CD8-positive, alpha-beta memory T cell (primary cell): ENCODE data around the gene UBASH3B. TPM values are rescaled to one million over a fixed set of nuclear protein-coding genes. Genes with fewer than 3 reads are reported as not detected.
A peak's percentile ranks its signal among the peaks of the same experiment; 100 is the strongest.

Experiments used
- CTCF ChIA-PET: fragments of 350-600 bp; sonication (Branson Sonifier 250); formaldehyde crosslinking; loops from one replicate; lab custom pipeline; 2021; ENCODE audit warnings: antibody characterized with exemption; lab: Charles Lee
- POLR2A ChIA-PET: fragments of 350-600 bp; sonication (Branson Sonifier 250); formaldehyde crosslinking; loops from one replicate; lab custom pipeline; 2021; ENCODE audit warnings: antibody characterized with exemption; lab: Charles Lee
- DNase-seq, 5 donors: peaks; one replicate each; pipeline versions ENCODE4 v3.0.0 to v3.0.0-alpha.2; 2020 to 2022; ENCODE audit warnings: mixed read lengths in 1 of 5
- H3K27ac ChIP-seq: one replicate; pipeline ENCODE4 v1.7.0; 2013; ENCODE audit warnings: low read depth, mild to moderate bottlenecking, low read length, moderate library complexity
- H3K27me3 ChIP-seq: 2 replicates; pipeline ENCODE4 v1.7.0; 2013; ENCODE audit warnings: low read length, mild to moderate bottlenecking; ENCODE audit not compliant: insufficient read depth, poor library complexity, severe bottlenecking
- H3K36me3 ChIP-seq: 2 replicates; pipeline ENCODE4 v1.7.0; 2013; ENCODE audit warnings: mild to moderate bottlenecking, low read length, moderate library complexity; ENCODE audit not compliant: insufficient read depth
- H3K4me1 ChIP-seq: 2 replicates; pipeline ENCODE4 v1.7.0; 2013; ENCODE audit warnings: mild to moderate bottlenecking, low read length, moderate library complexity; ENCODE audit not compliant: insufficient read depth
- H3K4me3 ChIP-seq: 2 replicates; pipeline ENCODE4 v1.7.0; 2013; ENCODE audit warnings: mild to moderate bottlenecking, low read length
- H3K9me3 ChIP-seq: 2 replicates; pipeline ENCODE4 v1.7.0; 2013; ENCODE audit warnings: mild to moderate bottlenecking, low read length
- H3K27ac Mint-ChIP-seq, 8 donors: one replicate each; pipeline ENCODE4 v1.8.0; 2020 to 2021; ENCODE audit warnings: mixed read lengths in 8 of 8, mild to moderate bottlenecking in 6 of 8, inconsistent platforms in 3 of 8, moderate library complexity in 3 of 8
- H3K27me3 Mint-ChIP-seq, 2 donors: one replicate each; pipeline ENCODE4 v1.8.0; 2020 to 2021; ENCODE audit warnings: mixed read lengths in 2 of 2, mild to moderate bottlenecking in 1 of 2, moderate library complexity in 1 of 2
- H3K36me3 Mint-ChIP-seq, 3 donors: one replicate each; pipeline ENCODE4 v1.8.0; 2020 to 2021; ENCODE audit warnings: mixed read lengths in 3 of 3, inconsistent platforms in 1 of 3, mild to moderate bottlenecking in 1 of 3
- H3K4me1 Mint-ChIP-seq, 3 donors: one replicate each; pipeline ENCODE4 v1.8.0; 2020 to 2021; ENCODE audit warnings: mixed read lengths in 3 of 3, inconsistent platforms in 1 of 3, mild to moderate bottlenecking in 1 of 3
- H3K4me3 Mint-ChIP-seq, 7 donors: one replicate each; pipeline ENCODE4 v1.8.0; 2020 to 2021; ENCODE audit warnings: mixed read lengths in 7 of 7, mild to moderate bottlenecking in 6 of 7, moderate library complexity in 4 of 7, inconsistent platforms in 2 of 7
- H3K9me3 Mint-ChIP-seq, 5 donors: one replicate each; pipeline ENCODE4 v1.8.0; 2020 to 2022; ENCODE audit warnings: mixed read lengths in 5 of 5, mild to moderate bottlenecking in 3 of 5, moderate library complexity in 2 of 5, inconsistent platforms in 1 of 5
- polyA plus RNA-seq: library from polyadenylated mRNA; unstranded; fragments of 300-500 nt; fragmentation: Illumina TruSeq; gene quantifications from one replicate; pipeline ENCODE4 v1.2.3, GENCODE V29; 2021
- total RNA-seq, 2 experiments: library from RNA; stranded (reverse); gene quantifications; one replicate each; pipeline ENCODE4 v1.2.3, GENCODE V29; 2021

The UBASH3B gene
- total and polyA plus RNA-seq, 3 experiments from 2014 or later = 12.0 to 36.4 (median 34.6) TPM

DNA sequence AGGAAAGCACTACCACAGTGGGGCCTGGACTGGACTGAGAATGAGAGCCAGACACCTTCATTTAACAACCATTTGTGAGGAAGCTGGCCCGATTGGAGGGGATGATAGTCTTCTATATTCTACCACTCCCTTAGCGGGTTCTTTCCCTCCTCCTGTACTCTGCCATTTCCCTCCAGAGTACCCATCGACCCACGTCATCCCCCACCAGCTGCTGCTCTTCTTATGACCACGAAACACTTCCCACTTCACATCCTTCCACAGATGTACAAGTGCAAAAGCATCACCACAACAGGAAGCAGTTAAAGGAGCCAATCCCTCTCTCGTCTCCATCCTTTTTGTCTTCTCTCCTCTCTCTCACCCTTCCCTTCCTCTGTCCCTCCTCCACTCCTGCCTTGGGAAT, 18.0 kb upstream of the UBASH3B start:
- Histone ChIP-seq H3K27ac (no peak overlapping the region), H3K27me3 (no peaks in the 10 kb centered on the region), H3K4me3 (no peak overlapping the region), H3K9me3 (no peaks in the 10 kb centered on the region), H3K36me3 (no peaks in the 10 kb centered on the region), H3K4me1 (no peaks in the 10 kb centered on the region)
- ChIA-PET POLR2A (no interaction called here), CTCF (interaction anchor here (0.8 to 4.4 kb wide), 6 partner anchors 9 to 144 kb away, joined by 3 to 29 read pairs (median 10); partner anchors contain the start of gene UBASH3B)
- DNase-seq = peak in 2 of 5 donors; percentile 21 to 53
- peaks cover 5 to 6% (median 6%) of the 10 kb centered on the region in 3 donors for H3K4me1 Mint-ChIP-seq
- H3K27ac Mint-ChIP-seq = peak overlapping the region in 2 of 8 donors; percentile 8 to 66
- no peaks in the 10 kb centered on the region for H3K9me3 Mint-ChIP-seq
- H3K4me3 Mint-ChIP-seq = no peak overlapping the region
- H3K27me3 Mint-ChIP-seq = peaks cover 0 to 2% of the 10 kb centered on the region in 2 donors
- H3K36me3 Mint-ChIP-seq = no peaks in the 10 kb centered on the region

DNA sequence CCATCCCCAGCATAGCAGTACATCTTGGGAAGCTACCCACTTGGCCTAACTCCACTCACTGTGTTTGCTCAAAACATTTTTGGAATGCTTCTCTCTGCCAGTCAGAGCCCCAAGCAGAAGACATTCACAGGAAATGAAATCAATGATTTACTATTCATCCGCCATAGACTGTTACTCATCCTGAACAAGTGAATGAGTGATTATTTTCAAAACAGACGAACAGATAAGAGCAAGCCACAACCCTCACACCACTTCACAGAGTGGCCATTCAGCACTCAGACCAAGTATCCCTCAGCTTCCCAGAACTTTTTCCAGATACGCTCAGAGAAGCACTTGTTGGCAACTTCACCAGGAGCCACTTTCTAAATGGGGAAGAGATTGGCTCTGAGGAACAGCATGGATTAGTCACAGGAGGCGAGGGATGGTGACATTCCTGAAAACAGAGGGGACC, 13.0 kb upstream of the UBASH3B start:
- Mint-ChIP-seq H3K4me3 (no peak overlapping the region), H3K9me3 (no peaks in the 10 kb centered on the region), H3K36me3 (no peaks in the 10 kb centered on the region), H3K4me1 (peaks cover 3% of the 10 kb centered on the region in 3 donors), H3K27ac (no peak overlapping the region), H3K27me3 (peaks cover 0 to 2% of the 10 kb centered on the region in 2 donors)
- no peaks in the 10 kb centered on the region for H3K4me1 ChIP-seq
- H3K27ac ChIP-seq = no peak overlapping the region
- H3K36me3 ChIP-seq = no peaks in the 10 kb centered on the region
- POLR2A ChIA-PET = no interaction called here
- H3K27me3 ChIP-seq = no peaks in the 10 kb centered on the region
- no peaks in the 10 kb centered on the region for H3K9me3 ChIP-seq
- no peak overlapping the region for H3K4me3 ChIP-seq
- DNase-seq = no peak
- CTCF ChIA-PET = interaction anchor here (1.0 to 1.5 kb wide), 2 partner anchors 14 to 140 kb away, joined by 3 read pairs; no protein-coding TSS in a partner anchor

- H3K27me3 ChIP-seq = no peaks in the 10 kb centered on the region
- DNase-seq = no peak
- H3K36me3 ChIP-seq = no peaks in the 10 kb centered on the region
- H3K4me3 Mint-ChIP-seq = no peak overlapping the region
- ChIA-PET CTCF (interaction anchor here (1.0 to 2.6 kb wide), 3 partner anchors 14 to 140 kb away, joined by 3 to 9 read pairs (median 3); no protein-coding TSS in a partner anchor), POLR2A (no interaction called here)
- no peaks in the 10 kb centered on the region for H3K4me1 Mint-ChIP-seq
- H3K27ac Mint-ChIP-seq = no peak overlapping the region
- H3K4me1 ChIP-seq = no peaks in the 10 kb centered on the region
- no peak overlapping the region for H3K4me3 ChIP-seq
- H3K27me3 Mint-ChIP-seq = peaks cover 0 to 2% of the 10 kb centered on the region in 2 donors
- no peaks in the 10 kb centered on the region for H3K9me3 ChIP-seq
- no peaks in the 10 kb centered on the region for H3K9me3 Mint-ChIP-seq
- no peaks in the 10 kb centered on the region for H3K36me3 Mint-ChIP-seq
- H3K27ac ChIP-seq = no peak overlapping the region
These were observed 12.6 kb upstream of the UBASH3B start for GRCh38 chr11:122642971-122643370.

GRCh38 chr11:122645847-122646246, 9.7 kb upstream of the UBASH3B start:
- Histone ChIP-seq H3K4me1 (no peaks in the 10 kb centered on the region), H3K9me3 (no peaks in the 10 kb centered on the region), H3K36me3 (no peaks in the 10 kb centered on the region), H3K4me3 (no peak overlapping the region), H3K27me3 (no peaks in the 10 kb centered on the region), H3K27ac (no peak overlapping the region)
- CTCF ChIA-PET = interaction anchor here (2.6 kb wide), 1 partner anchor 110 kb away, joined by 9 read pairs; no protein-coding TSS in a partner anchor
- Mint-ChIP-seq H3K4me1 (no peaks in the 10 kb centered on the region), H3K4me3 (no peak overlapping the region), H3K27ac (no peak overlapping the region), H3K27me3 (peaks cover 0 to 2% of the 10 kb centered on the region in 2 donors), H3K36me3 (peaks cover 0 to 2% (median 0%) of the 10 kb centered on the region in 3 donors), H3K9me3 (no peaks in the 10 kb centered on the region)
- no peak for DNase-seq
- POLR2A ChIA-PET = no interaction called here

GRCh38 chr11:122646549-122647340, 8.8 kb upstream of the UBASH3B start:
- no peaks in the 10 kb centered on the region for H3K36me3 ChIP-seq
- no peaks in the 10 kb centered on the region for H3K4me1 Mint-ChIP-seq
- H3K27ac ChIP-seq = no peak overlapping the region
- DNase-seq = no peak
- H3K4me3 Mint-ChIP-seq = no peak overlapping the region
- H3K4me1 ChIP-seq = no peaks in the 10 kb centered on the region
- H3K9me3 Mint-ChIP-seq = no peaks in the 10 kb centered on the region
- H3K27ac Mint-ChIP-seq = peak overlapping the region in 1 of 8 donors; percentile 22
- CTCF ChIA-PET = interaction anchor here (1.0 to 1.5 kb wide), 3 partner anchors 14 to 134 kb away, joined by 3 read pairs; no protein-coding TSS in a partner anchor
- POLR2A ChIA-PET = no interaction called here
- H3K9me3 ChIP-seq = no peaks in the 10 kb centered on the region
- peaks cover 0 to 2% (median 0%) of the 10 kb centered on the region in 3 donors for H3K36me3 Mint-ChIP-seq
- peaks cover 0 to 2% of the 10 kb centered on the region in 2 donors for H3K27me3 Mint-ChIP-seq
- H3K27me3 ChIP-seq = no peaks in the 10 kb centered on the region
- H3K4me3 ChIP-seq = no peak overlapping the region

GRCh38 chr11:122647736-122648275, 7.7 kb upstream of the UBASH3B start:
- Mint-ChIP-seq H3K27ac (no peak overlapping the region), H3K4me1 (no peaks in the 10 kb centered on the region), H3K36me3 (peaks cover 0 to 2% (median 0%) of the 10 kb centered on the region in 3 donors), H3K27me3 (no peaks in the 10 kb centered on the region), H3K9me3 (no peaks in the 10 kb centered on the region), H3K4me3 (no peak overlapping the region)
- Histone ChIP-seq H3K27ac (no peak overlapping the region), H3K4me3 (no peak overlapping the region), H3K27me3 (no peaks in the 10 kb centered on the region), H3K36me3 (no peaks in the 10 kb centered on the region), H3K4me1 (no peaks in the 10 kb centered on the region), H3K9me3 (no peaks in the 10 kb centered on the region)
- ChIA-PET CTCF (interaction anchor here (1.5 kb wide), 2 partner anchors 15 to 68 kb away, joined by 3 read pairs; no protein-coding TSS in a partner anchor), POLR2A (no interaction called here)
- DNase-seq = no peak

DNA sequence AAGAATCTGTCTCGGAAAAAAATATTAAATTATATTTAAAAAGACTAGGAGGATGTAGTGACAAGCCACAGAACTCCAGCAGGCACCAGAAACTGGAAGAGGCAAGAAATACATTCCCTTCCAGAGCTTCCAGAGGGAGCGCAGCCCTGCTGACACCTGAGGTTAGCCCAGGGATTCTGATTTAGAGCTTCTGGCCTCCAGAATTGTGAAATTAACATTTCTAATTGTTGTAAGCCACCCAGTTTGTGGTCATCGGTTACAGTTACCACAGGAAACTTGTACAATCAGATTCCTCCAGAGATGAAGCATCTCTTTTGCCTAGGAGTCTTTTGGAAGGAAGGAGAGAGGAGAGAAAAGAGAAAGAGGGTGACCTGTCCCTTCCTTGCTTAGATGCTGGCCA, 6.4 kb upstream of the UBASH3B start:
- H3K36me3 Mint-ChIP-seq = peaks cover 0 to 2% (median 0%) of the 10 kb centered on the region in 3 donors
- POLR2A ChIA-PET = no interaction called here
- H3K36me3 ChIP-seq = no peaks in the 10 kb centered on the region

More for the DNA sequence above, 6.4 kb upstream of the UBASH3B start:
- Histone ChIP-seq H3K4me3 (no peak overlapping the region), H3K27ac (no peak overlapping the region), H3K27me3 (no peaks in the 10 kb centered on the region), H3K9me3 (no peaks in the 10 kb centered on the region), H3K4me1 (no peaks in the 10 kb centered on the region)
- Mint-ChIP-seq H3K27me3 (peaks cover 0 to 5% of the 10 kb centered on the region in 2 donors), H3K4me1 (no peaks in the 10 kb centered on the region), H3K9me3 (no peaks in the 10 kb centered on the region), H3K27ac (no peak overlapping the region), H3K4me3 (no peak overlapping the region)
- no peak for DNase-seq
- CTCF ChIA-PET = interaction anchor here (1.0 kb wide), 1 partner anchor 106 kb away, joined by 3 read pairs; no protein-coding TSS in a partner anchor
